Lower leg skin (tissue), 3 donors: ENCODE measurements around the gene NFATC2IP.

Experiments
- CTCF ChIP-seq, 3 donors: fragments of 450-650 bp; IDR thresholded peaks; one replicate each; pipeline ENCODE4 v1.5.1; 2016; ENCODE audit warnings: antibody characterized with exemption in 3 of 3, mild to moderate bottlenecking in 3 of 3, moderate library complexity in 2 of 3
- POLR2A ChIP-seq, 2 donors: fragments of 450-650 bp; IDR thresholded peaks; one replicate each; pipeline ENCODE4 v1.6.1; 2016 to 2017; ENCODE audit warnings: antibody characterized with exemption in 2 of 2, mild to moderate bottlenecking in 1 of 2, moderate library complexity in 1 of 2

DNA sequence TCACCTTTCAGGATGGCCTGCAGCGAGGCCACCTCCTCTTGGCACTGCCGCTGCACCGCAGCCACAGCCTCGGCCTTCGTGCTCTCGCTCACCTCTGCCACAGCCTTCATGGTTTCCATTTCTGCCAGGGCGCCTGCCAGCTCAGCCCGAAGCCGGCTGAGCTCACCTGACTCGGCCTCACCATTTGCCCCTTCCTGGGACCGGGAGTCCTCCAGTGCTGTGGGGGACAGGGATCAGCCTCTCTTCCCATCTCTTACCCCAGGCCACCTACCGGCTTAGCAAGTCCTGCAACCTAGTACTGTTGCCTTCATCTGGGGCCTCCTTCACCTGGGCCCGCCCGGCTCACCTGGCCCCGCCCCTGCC is 26.4 kb upstream of the NFATC2IP start:
- TF ChIP-seq CTCF (IDR thresholded peaks at IDR 0.05) (no peak), POLR2A (IDR thresholded peaks at IDR 0.05) (no peak)
